WTC11 (cell line): ENCODE data around the gene KCNH6. TPM values are rescaled to one million over a fixed set of nuclear protein-coding genes. Genes with fewer than 3 reads are reported as not detected.
A peak's percentile ranks its signal among the peaks of the same experiment; 100 is the strongest.

ENCODE experiments used
- ATAC-seq: fragments of 200-7000 bp; cut with Tn5 transposase; 2 replicates; pipeline ENCODE4 v1.10.0; 2021; ENCODE audit warnings: mild to moderate bottlenecking, moderate library complexity
- CTCF ChIA-PET: fragments of 300-600 bp; sonication (Branson Sonifier 250); formaldehyde crosslinking; loops from one replicate; lab custom pipeline; 2021; ENCODE audit warnings: antibody characterized with exemption; lab: Charles Lee
- POLR2A ChIA-PET: fragments of 350-600 bp; sonication (Branson Sonifier 250); formaldehyde crosslinking; loops from one replicate; lab custom pipeline; 2021; ENCODE audit warnings: antibody characterized with exemption; lab: Charles Lee
- DNase-seq: peaks from one replicate; pipeline ENCODE4 v3.0.0; 2021; ENCODE audit warnings: low spot score
- H3K27ac Mint-ChIP-seq: 2 replicates; pipeline ENCODE4 v1.8.0; 2021; ENCODE audit warnings: mixed read lengths
- H3K27me3 Mint-ChIP-seq: 2 replicates; pipeline ENCODE4 v1.8.0; 2021; ENCODE audit warnings: low read depth, mild to moderate bottlenecking, moderate library complexity, mixed read lengths
- H3K36me3 Mint-ChIP-seq: 2 replicates; pipeline ENCODE4 v1.8.0; 2021; ENCODE audit warnings: mixed read lengths
- H3K4me1 Mint-ChIP-seq: 2 replicates; pipeline ENCODE4 v1.8.0; 2022; ENCODE audit warnings: mixed read lengths
- H3K4me3 Mint-ChIP-seq: 2 replicates; pipeline ENCODE4 v1.8.0; 2021; ENCODE audit warnings: mild to moderate bottlenecking, moderate library complexity, mixed read lengths
- H3K9me3 Mint-ChIP-seq: 2 replicates; pipeline ENCODE4 v1.8.0; 2021; ENCODE audit warnings: mixed read lengths
- CBFB ChIP-seq: sonication (generic); formaldehyde crosslinking; IDR thresholded peaks from 2 replicates; pipeline ENCODE4 v1.8.1; 2022; ENCODE audit warnings: mild to moderate bottlenecking, low read depth, missing genetic modification reagents
- E2F4 ChIP-seq: sonication (generic); formaldehyde crosslinking; IDR thresholded peaks from 2 replicates; pipeline ENCODE4 v1.8.1; 2022; ENCODE audit warnings: low read depth, mild to moderate bottlenecking, moderate library complexity, missing genetic modification reagents, borderline replicate concordance
- ELF4 ChIP-seq: sonication (generic); formaldehyde crosslinking; IDR thresholded peaks from 2 replicates; pipeline ENCODE4 v1.8.1; 2022; ENCODE audit warnings: low read depth, mild to moderate bottlenecking, moderate library complexity, missing genetic modification reagents
- ESRRA ChIP-seq: sonication (generic); formaldehyde crosslinking; IDR thresholded peaks from 2 replicates; pipeline ENCODE4 v1.8.1; 2022; ENCODE audit warnings: mild to moderate bottlenecking, missing genetic modification reagents, borderline replicate concordance
- FOXJ3 ChIP-seq: sonication (generic); formaldehyde crosslinking; IDR thresholded peaks from 2 replicates; pipeline ENCODE4 v1.9.0; 2021; ENCODE audit warnings: missing genetic modification reagents, mild to moderate bottlenecking, borderline replicate concordance
- FOXP1 ChIP-seq: sonication (generic); formaldehyde crosslinking; IDR thresholded peaks from 2 replicates; pipeline ENCODE4 v1.8.0; 2022; ENCODE audit warnings: missing genetic modification reagents, mild to moderate bottlenecking, moderate library complexity, borderline replicate concordance
- GRHL2 ChIP-seq: fragments of 250-450 bp; sonication (Bioruptor Pico); IDR thresholded peaks from 2 replicates; pipeline ENCODE4 v1.8.0; 2022; ENCODE audit warnings: mild to moderate bottlenecking, moderate library complexity; ENCODE audit not compliant: insufficient replicate concordance, severe bottlenecking
- HMGA2 ChIP-seq: fragments of 250-450 bp; sonication (Bioruptor Pico); IDR thresholded peaks from 2 replicates; pipeline ENCODE4 v1.4.0; 2021; ENCODE audit warnings: mild to moderate bottlenecking, moderate library complexity
- TEAD1 ChIP-seq: sonication (generic); formaldehyde crosslinking; IDR thresholded peaks from 2 replicates; pipeline ENCODE4 v1.8.0; 2022; ENCODE audit warnings: mild to moderate bottlenecking, missing genetic modification reagents
- TP53 ChIP-seq: sonication (generic); formaldehyde crosslinking; IDR thresholded peaks from 2 replicates; pipeline ENCODE4 v1.8.1; 2023; ENCODE audit warnings: mild to moderate bottlenecking, missing genetic modification reagents
- USF2 ChIP-seq: sonication (generic); formaldehyde crosslinking; IDR thresholded peaks from 2 replicates; pipeline ENCODE4 v1.8.1; 2023; ENCODE audit warnings: mild to moderate bottlenecking, missing genetic modification reagents, moderate library complexity
- ZBTB21 ChIP-seq: sonication (generic); formaldehyde crosslinking; IDR thresholded peaks from 2 replicates; pipeline ENCODE4 v1.8.1; 2023; ENCODE audit warnings: mild to moderate bottlenecking, missing genetic modification reagents, borderline replicate concordance
- ZNF121 ChIP-seq: sonication (generic); formaldehyde crosslinking; IDR thresholded peaks from 2 replicates; pipeline ENCODE4 v1.8.0; 2023; ENCODE audit warnings: missing genetic modification reagents
- ZNF263 ChIP-seq: sonication (generic); formaldehyde crosslinking; IDR thresholded peaks from 2 replicates; pipeline ENCODE4 v1.8.1; 2022; ENCODE audit warnings: low read depth, mild to moderate bottlenecking, moderate library complexity, missing genetic modification reagents
- ZNF416 ChIP-seq: fragments of 250-450 bp; sonication (Bioruptor Pico); IDR thresholded peaks from 2 replicates; pipeline ENCODE4 v1.9.0; 2021; ENCODE audit warnings: mild to moderate bottlenecking, inconsistent platforms
- ZNF425 ChIP-seq: fragments of 250-450 bp; sonication (Bioruptor Pico); conservative IDR thresholded peaks from 2 replicates; pipeline ENCODE4 v1.9.0; 2021; ENCODE audit warnings: mild to moderate bottlenecking
- total RNA-seq: library from RNA; stranded (reverse); gene quantifications from 3 replicates; pipeline ENCODE4 v1.2.3, GENCODE V29; 2021
- TF ChIP-seq, protein P1 (sequence below): sonication (generic); formaldehyde crosslinking; IDR thresholded peaks from 2 replicates; pipeline ENCODE4 v1.8.1; 2022; ENCODE audit warnings: missing genetic modification reagents, borderline replicate concordance
- TF ChIP-seq, protein P2 (sequence below): sonication (generic); formaldehyde crosslinking; IDR thresholded peaks from 2 replicates; pipeline ENCODE4 v1.8.1; 2022; ENCODE audit warnings: mild to moderate bottlenecking, moderate library complexity, missing genetic modification reagents
- TF ChIP-seq, protein P3 (sequence below): fragments of 200-600 bp; IDR thresholded peaks from 2 replicates; pipeline ENCODE4 v1.8.0; 2022; ENCODE audit warnings: antibody characterized with exemption

KCNH6 gene
- total RNA-seq, 1 experiment from 2014 or later, result 2.1 TPM

DNA sequence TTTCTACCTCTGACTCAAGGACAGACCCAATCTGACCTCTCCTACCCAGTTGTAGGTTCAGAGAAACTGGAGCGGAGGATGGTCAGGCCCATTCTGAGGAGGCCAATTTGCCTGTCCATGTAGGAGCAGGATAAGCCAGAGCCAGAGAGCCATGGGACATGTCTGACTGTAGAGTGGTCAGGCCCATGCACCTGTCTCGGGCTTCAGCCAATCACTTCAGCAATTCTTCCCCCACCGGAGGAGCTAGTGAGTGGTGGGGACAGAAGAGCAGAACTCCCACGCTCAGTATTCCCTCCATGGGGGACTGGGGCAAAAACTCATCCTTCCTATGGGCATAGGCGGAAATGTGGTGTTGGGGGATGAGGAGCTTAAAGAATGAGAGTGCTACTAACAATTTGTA is 41.4 kb downstream of the KCNH6 start:
- TF ChIP-seq ZNF121 (no peak), FOXP1 (CRISPR knock-in tag) (no peak), TEAD1 (CRISPR knock-in tag) (no peak), USF2 (CRISPR knock-in tag) (no peak), ZBTB21 (CRISPR knock-in tag) (no peak), ZNF425 (CRISPR knock-in tag) (no peak), ZNF416 (CRISPR knock-in tag) (no peak), CBFB (no peak), ZNF263 (no peak)
- TF ChIP-seq, protein P1, sequence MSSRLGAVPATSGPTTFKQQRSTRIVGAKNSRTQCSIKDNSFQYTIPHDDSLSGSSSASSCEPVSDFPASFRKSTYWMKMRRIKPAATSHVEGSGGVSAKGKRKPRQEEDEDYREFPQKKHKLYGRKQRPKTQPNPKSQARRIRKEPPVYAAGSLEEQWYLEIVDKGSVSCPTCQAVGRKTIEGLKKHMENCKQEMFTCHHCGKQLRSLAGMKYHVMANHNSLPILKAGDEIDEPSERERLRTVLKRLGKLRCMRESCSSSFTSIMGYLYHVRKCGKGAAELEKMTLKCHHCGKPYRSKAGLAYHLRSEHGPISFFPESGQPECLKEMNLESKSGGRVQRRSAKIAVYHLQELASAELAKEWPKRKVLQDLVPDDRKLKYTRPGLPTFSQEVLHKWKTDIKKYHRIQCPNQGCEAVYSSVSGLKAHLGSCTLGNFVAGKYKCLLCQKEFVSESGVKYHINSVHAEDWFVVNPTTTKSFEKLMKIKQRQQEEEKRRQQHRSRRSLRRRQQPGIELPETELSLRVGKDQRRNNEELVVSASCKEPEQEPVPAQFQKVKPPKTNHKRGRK, result no peak
- TF ChIP-seq, protein P2, sequence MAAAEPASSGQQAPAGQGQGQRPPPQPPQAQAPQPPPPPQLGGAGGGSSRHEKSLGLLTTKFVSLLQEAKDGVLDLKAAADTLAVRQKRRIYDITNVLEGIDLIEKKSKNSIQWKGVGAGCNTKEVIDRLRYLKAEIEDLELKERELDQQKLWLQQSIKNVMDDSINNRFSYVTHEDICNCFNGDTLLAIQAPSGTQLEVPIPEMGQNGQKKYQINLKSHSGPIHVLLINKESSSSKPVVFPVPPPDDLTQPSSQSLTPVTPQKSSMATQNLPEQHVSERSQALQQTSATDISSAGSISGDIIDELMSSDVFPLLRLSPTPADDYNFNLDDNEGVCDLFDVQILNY (CRISPR knock-in tag), result no peak
- H3K27ac Mint-ChIP-seq, result peak overlapping the region; percentile 63
- CTCF ChIA-PET, result interaction anchor here (0.9 to 2.8 kb wide), 8 partner anchors 9 to 158 kb away, joined by 3 to 15 read pairs (median 5); no protein-coding TSS in a partner anchor
- no peak overlapping the region for H3K4me3 Mint-ChIP-seq
- DNase-seq, result no peak
- no peaks in the 10 kb centered on the region for H3K9me3 Mint-ChIP-seq
- H3K4me1 Mint-ChIP-seq, result no peaks in the 10 kb centered on the region
- POLR2A ChIA-PET, result no interaction called here
- H3K27me3 Mint-ChIP-seq, result no peaks in the 10 kb centered on the region
- H3K36me3 Mint-ChIP-seq, result no peaks in the 10 kb centered on the region
- peak; percentile 81 for ATAC-seq

DNA sequence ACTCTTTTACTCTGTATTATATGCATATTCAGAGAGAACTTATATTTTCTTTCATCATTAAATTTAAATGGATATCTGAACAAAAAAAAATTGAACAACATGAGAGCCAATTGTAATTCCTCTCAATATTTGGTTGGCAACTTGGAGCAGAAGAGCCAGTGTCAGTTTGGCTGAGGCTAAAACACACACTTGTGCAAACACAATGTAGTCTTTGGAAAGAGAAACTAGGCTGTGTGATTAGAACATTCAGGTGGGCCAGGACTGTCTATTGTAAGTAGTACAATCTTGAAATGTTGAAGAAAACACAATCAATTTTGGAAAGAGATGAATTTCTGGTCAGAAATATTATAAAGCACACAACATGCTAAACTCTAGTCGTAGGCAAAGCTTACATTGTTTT is 44.1 kb downstream of the KCNH6 start:
- no peak overlapping the region for H3K4me3 Mint-ChIP-seq
- no peaks in the 10 kb centered on the region for H3K9me3 Mint-ChIP-seq
- no peaks in the 10 kb centered on the region for H3K4me1 Mint-ChIP-seq
- ChIA-PET POLR2A (no interaction called here), CTCF (interaction anchor here (0.6 to 1.5 kb wide), 3 partner anchors 12 to 45 kb away, joined by 4 to 5 read pairs (median 4); no protein-coding TSS in a partner anchor)
- H3K27me3 Mint-ChIP-seq, result no peaks in the 10 kb centered on the region
- no peaks in the 10 kb centered on the region for H3K36me3 Mint-ChIP-seq
- TF ChIP-seq ZBTB21 (CRISPR knock-in tag), result no peak
- ATAC-seq (no peak), DNase-seq (no peak)
- peak overlapping the region; percentile 59; the same call in 1 of the 2 replicates for H3K27ac Mint-ChIP-seq

- Mint-ChIP-seq H3K9me3 (no peaks in the 10 kb centered on the region), H3K4me3 (no peak overlapping the region), H3K36me3 (no peaks in the 10 kb centered on the region), H3K27ac (peak overlapping the region; percentile 88), H3K27me3 (no peaks in the 10 kb centered on the region), H3K4me1 (no peaks in the 10 kb centered on the region)
- DNase-seq (no peak), ATAC-seq (no peak)
- TF ChIP-seq TP53 (CRISPR knock-in tag) (no peak), TEAD1 (CRISPR knock-in tag) (no peak), E2F4 (no peak), ESRRA (no peak), ELF4 (CRISPR knock-in tag) (no peak), HMGA2 (CRISPR knock-in tag) (no peak), GRHL2 (CRISPR knock-in tag) (no peak), FOXJ3 (CRISPR knock-in tag) (no peak)
- TF ChIP-seq, protein P3, sequence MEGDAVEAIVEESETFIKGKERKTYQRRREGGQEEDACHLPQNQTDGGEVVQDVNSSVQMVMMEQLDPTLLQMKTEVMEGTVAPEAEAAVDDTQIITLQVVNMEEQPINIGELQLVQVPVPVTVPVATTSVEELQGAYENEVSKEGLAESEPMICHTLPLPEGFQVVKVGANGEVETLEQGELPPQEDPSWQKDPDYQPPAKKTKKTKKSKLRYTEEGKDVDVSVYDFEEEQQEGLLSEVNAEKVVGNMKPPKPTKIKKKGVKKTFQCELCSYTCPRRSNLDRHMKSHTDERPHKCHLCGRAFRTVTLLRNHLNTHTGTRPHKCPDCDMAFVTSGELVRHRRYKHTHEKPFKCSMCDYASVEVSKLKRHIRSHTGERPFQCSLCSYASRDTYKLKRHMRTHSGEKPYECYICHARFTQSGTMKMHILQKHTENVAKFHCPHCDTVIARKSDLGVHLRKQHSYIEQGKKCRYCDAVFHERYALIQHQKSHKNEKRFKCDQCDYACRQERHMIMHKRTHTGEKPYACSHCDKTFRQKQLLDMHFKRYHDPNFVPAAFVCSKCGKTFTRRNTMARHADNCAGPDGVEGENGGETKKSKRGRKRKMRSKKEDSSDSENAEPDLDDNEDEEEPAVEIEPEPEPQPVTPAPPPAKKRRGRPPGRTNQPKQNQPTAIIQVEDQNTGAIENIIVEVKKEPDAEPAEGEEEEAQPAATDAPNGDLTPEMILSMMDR, result no peak
- POLR2A ChIA-PET, result no interaction called here
- CTCF ChIA-PET, result interaction anchor here (1.2 to 2.4 kb wide), 6 partner anchors 9 to 162 kb away, joined by 3 to 12 read pairs (median 4); no protein-coding TSS in a partner anchor
Measured at GRCh38 chr17:63568563-63568962, 45.4 kb downstream of the KCNH6 start.
